GM23248 (cell line): ENCODE data around the gene CCL24. TPM values are rescaled to one million over a fixed set of nuclear protein-coding genes. Genes with fewer than 3 reads are reported as not detected.
"Not testable (repeated sequence)": the region's sequence is repeated elsewhere in the genome, so short reads cannot be mapped to it uniquely, and the experiment has no call there.

ENCODE experiments used
- DNase-seq: peaks from one replicate; pipeline ENCODE4 v3.0.0-alpha.2; 2015
- H2AFZ ChIP-seq: fragments of 200-600 bp; sonication (generic); 2 replicates; pipeline ENCODE4 v1.6.1; 2016; ENCODE audit warnings: antibody characterized with exemption
- H3F3A ChIP-seq: fragments of 200-600 bp; sonication (generic); 2 replicates; pipeline ENCODE4 v1.6.1; 2016; ENCODE audit warnings: mild to moderate bottlenecking, antibody characterized with exemption, mixed run types; ENCODE audit not compliant: insufficient read depth
- H3K27ac ChIP-seq: fragments of 200-600 bp; sonication (generic); 2 replicates; pipeline ENCODE4 v1.5.1; 2016; ENCODE audit warnings: mild to moderate bottlenecking
- H3K27me3 ChIP-seq: fragments of 200-600 bp; sonication (generic); replicated peaks from 2 replicates; pipeline ENCODE4 v1.6.1; 2016; ENCODE audit warnings: mild to moderate bottlenecking; ENCODE audit not compliant: insufficient read depth
- H3K36me3 ChIP-seq: fragments of 200-600 bp; sonication (generic); 2 replicates; pipeline ENCODE4 v1.6.1; 2016; ENCODE audit warnings: low read depth, mild to moderate bottlenecking
- H3K4me1 ChIP-seq: fragments of 200-600 bp; sonication (generic); 2 replicates; pipeline ENCODE4 v1.6.1; 2016; ENCODE audit warnings: mild to moderate bottlenecking; ENCODE audit not compliant: insufficient read depth
- H3K4me2 ChIP-seq: fragments of 200-600 bp; sonication (generic); one replicate; pipeline ENCODE4 v1.6.1; 2016; ENCODE audit warnings: mild to moderate bottlenecking; ENCODE audit not compliant: unreplicated experiment
- H3K4me3 ChIP-seq: fragments of 200-600 bp; sonication (generic); 2 replicates; pipeline ENCODE4 v1.5.1; 2016; ENCODE audit warnings: mild to moderate bottlenecking
- H3K79me2 ChIP-seq: fragments of 200-600 bp; sonication (generic); 2 replicates; pipeline ENCODE4 v1.6.1; 2016; ENCODE audit warnings: mild to moderate bottlenecking; ENCODE audit not compliant: insufficient read depth
- H3K9ac ChIP-seq: fragments of 200-600 bp; sonication (generic); 2 replicates; pipeline ENCODE4 v1.6.1; 2016; ENCODE audit warnings: mild to moderate bottlenecking
- H3K9me2 ChIP-seq: fragments of 200-600 bp; sonication (generic); 2 replicates; pipeline ENCODE4 v1.6.1; 2016; ENCODE audit warnings: mixed run types, mild to moderate bottlenecking, moderate library complexity; ENCODE audit not compliant: insufficient read depth
- H3K9me3 ChIP-seq: fragments of 200-600 bp; sonication (generic); one replicate; pipeline ENCODE4 v1.6.1; 2017; ENCODE audit warnings: low read depth
- H4K20me1 ChIP-seq: fragments of 200-600 bp; sonication (generic); 2 replicates; pipeline ENCODE4 v1.6.0; 2016; ENCODE audit not compliant: insufficient read depth
- EZH2 ChIP-seq: fragments of 200-600 bp; sonication (generic); IDR thresholded peaks from 2 replicates; pipeline ENCODE4 v1.6.1; 2018; ENCODE audit warnings: antibody characterized with exemption, mild to moderate bottlenecking; ENCODE audit not compliant: insufficient read depth, poor library complexity, severe bottlenecking
- EZH2phosphoT487 ChIP-seq: fragments of 200-600 bp; sonication (generic); IDR thresholded peaks from 2 replicates; pipeline ENCODE4 v1.6.1; 2018; ENCODE audit warnings: antibody characterized with exemption, moderate library complexity, mild to moderate bottlenecking, low read depth; ENCODE audit not compliant: insufficient read depth
- WGBS, 2 experiments: methylation state at CpG; one replicate each; pipeline ENCODE4 v1.1.6; 2015 to 2017; ENCODE audit warnings: low lambda C conversion rate in 2 of 2, low coverage in 1 of 2; ENCODE audit errors: missing lambda C conversion rate in 2 of 2; 5-methylcytosine and 5-hydroxymethylcytosine counted together
- in situ Hi-C: fragments of 300-500 bp; cut with MboI; formaldehyde crosslinking; loops from 2 replicates; pipeline ENCODE4 v1.15.0; 2020
- polyA plus RNA-seq: library from polyadenylated mRNA; unstranded; fragments of >200 nt; fragmentation: Nextera tagmentation; extraction: Ambion mirVana; gene quantifications from 2 replicates; pipeline ENCODE4 v1.2.1, GENCODE V29; 2016
- total RNA-seq: library from RNA; depleted of rRNA; stranded (reverse); fragments of >200 nt; shearing (Covaris generic); gene quantifications from 2 replicates; pipeline ENCODE4 v1.2.3, GENCODE V29; 2014; rRNA removed

The CCL24 gene
- not detected in 2 replicates for total RNA-seq
- not detected in 2 replicates for polyA plus RNA-seq

GRCh38 chr7:75813781-75814236 is at the start of gene CCL24:
CCL24 (minus strand) TSS chr7:75813806; CDS start chr7:75813715, 91 bp downstream.
- DNase-seq: no peak
- no peaks in the 10 kb centered on the region for H3K4me1 ChIP-seq
- no peak within 1 kb of the TSS for H3K27ac ChIP-seq
- no peaks in the 10 kb centered on the region for H3K36me3 ChIP-seq
- H3K4me3 ChIP-seq: no peak within 1 kb of the TSS
- in situ Hi-C loops: no loop called here
- no peaks in the 10 kb centered on the region for H3K9me2 ChIP-seq
- 96 to 97% methylated on average over 7 of the region's 7 CpGs for WGBS, 2 experiments
- H3K79me2 ChIP-seq: no peaks in the 10 kb centered on the region
- no peaks in the 10 kb centered on the region for H3K9me3 ChIP-seq
- no peaks in the 10 kb centered on the region for H3K27me3 ChIP-seq
- no peak within 1 kb of the TSS for H3K4me2 ChIP-seq
- TF ChIP-seq EZH2phosphoT487: no peak
- TF ChIP-seq EZH2: no peak
- H3F3A ChIP-seq: no peaks in the 10 kb centered on the region
- no peak within 1 kb of the TSS for H2AFZ ChIP-seq
- no peaks in the 10 kb centered on the region for H4K20me1 ChIP-seq
- no peak within 1 kb of the TSS for H3K9ac ChIP-seq

- H3K9ac ChIP-seq: no peak overlapping the region
- H3K27me3 ChIP-seq: no peaks in the 10 kb centered on the region
- in situ Hi-C loops: loop anchor here (10.0 kb wide), 1 partner anchor 153 kb away; no protein-coding TSS in a partner anchor
- H3K4me2 ChIP-seq: no peak overlapping the region
- WGBS, 2 experiments: 55 to 60% methylated on average over 4 of the region's 4 CpGs
- DNase-seq: peak; percentile 45
- H3K9me2 ChIP-seq: no peaks in the 10 kb centered on the region
- no peak overlapping the region for H3K4me3 ChIP-seq
- no peak overlapping the region for H3K27ac ChIP-seq
- no peaks in the 10 kb centered on the region for H3K4me1 ChIP-seq
- peak overlapping the region; percentile 31; the same call in 1 of the 2 replicates for H2AFZ ChIP-seq
- H3K79me2 ChIP-seq: no peaks in the 10 kb centered on the region
- H4K20me1 ChIP-seq: no peaks in the 10 kb centered on the region
- TF ChIP-seq EZH2phosphoT487 (no peak), EZH2 (no peak)
- no peaks in the 10 kb centered on the region for H3F3A ChIP-seq
- no peaks in the 10 kb centered on the region for H3K9me3 ChIP-seq
- no peaks in the 10 kb centered on the region for H3K36me3 ChIP-seq
These were observed 48.0 kb upstream of the CCL24 start for GRCh38 chr7:75861636-75862035.

GRCh38 chr7:75858410-75858809 is 44.8 kb upstream of the CCL24 start:
- Histone ChIP-seq H4K20me1 (no peaks in the 10 kb centered on the region), H2AFZ (no peak overlapping the region), H3K9me3 (no peaks in the 10 kb centered on the region), H3K36me3 (no peaks in the 10 kb centered on the region), H3K27me3 (no peaks in the 10 kb centered on the region), H3K27ac (no peak overlapping the region), H3K4me1 (peaks cover 4% of the 10 kb centered on the region; the same call in 1 of the 2 replicates), H3K4me3 (no peak overlapping the region), H3K9me2 (no peaks in the 10 kb centered on the region), H3K4me2 (no peak overlapping the region), H3K9ac (no peak overlapping the region), H3K79me2 (no peaks in the 10 kb centered on the region), H3F3A (peaks cover 10% of the 10 kb centered on the region)
- no peak for TF ChIP-seq EZH2
- no peak for TF ChIP-seq EZH2phosphoT487
- in situ Hi-C loops: no loop called here
- no peak for DNase-seq

- no peaks in the 10 kb centered on the region for H3K79me2 ChIP-seq
- H3K27ac ChIP-seq: no peak overlapping the region
- H3K4me2 ChIP-seq: no peak overlapping the region
- no peak overlapping the region for H3K9ac ChIP-seq
- H3K36me3 ChIP-seq: no peaks in the 10 kb centered on the region
- H3K4me1 ChIP-seq: peaks cover 4% of the 10 kb centered on the region; the same call in 1 of the 2 replicates
- H2AFZ ChIP-seq: no peak overlapping the region
- in situ Hi-C loops: no loop called here
- H3K9me2 ChIP-seq: no peaks in the 10 kb centered on the region
- no peaks in the 10 kb centered on the region for H3K27me3 ChIP-seq
- no peak for TF ChIP-seq EZH2
- TF ChIP-seq EZH2phosphoT487: no peak
- H3K9me3 ChIP-seq: no peaks in the 10 kb centered on the region
- H3F3A ChIP-seq: peaks cover 10% of the 10 kb centered on the region
- WGBS, 2 experiments: 94% methylated on average over 6 of the region's 6 CpGs
- DNase-seq: no peak
- no peak overlapping the region for H3K4me3 ChIP-seq
- no peaks in the 10 kb centered on the region for H4K20me1 ChIP-seq
These were observed 42.9 kb upstream of the CCL24 start for GRCh38 chr7:75856536-75856935.

- H3K79me2 ChIP-seq, H3K4me3 ChIP-seq, H3F3A ChIP-seq, H3K9me3 ChIP-seq, in situ Hi-C loops, H4K20me1 ChIP-seq, H3K4me1 ChIP-seq, H3K9me2 ChIP-seq, H3K36me3 ChIP-seq, H3K9ac ChIP-seq, H2AFZ ChIP-seq, H3K4me2 ChIP-seq, H3K27me3 ChIP-seq: not testable (repeated sequence)
- 90 to 92% methylated on average over 7 to 10 of the region's 10 CpGs for WGBS, 2 experiments
- H3K27ac ChIP-seq: peak overlapping the region; percentile 77
- peak; percentile 42 for DNase-seq
These were observed 41.3 kb upstream of the CCL24 start for GRCh38 chr7:75854813-75855345.
